Stimulated activated CD4-positive, alpha-beta T cell treated with anti-CD3 and anti-CD28 coated beads, Interleukin-4, amount 100 ng/mL, for 48 hours (primary cell): ENCODE results near the gene DHRS11.
A peak's percentile ranks its signal among the peaks of the same experiment; 100 is the strongest.

Experiments used
- DNase-seq, 2 donors: peaks; one replicate each; pipeline ENCODE4 v3.0.0-alpha.2; 2020; ENCODE audit warnings: low read depth in 2 of 2

The DHRS11 gene, protein sequence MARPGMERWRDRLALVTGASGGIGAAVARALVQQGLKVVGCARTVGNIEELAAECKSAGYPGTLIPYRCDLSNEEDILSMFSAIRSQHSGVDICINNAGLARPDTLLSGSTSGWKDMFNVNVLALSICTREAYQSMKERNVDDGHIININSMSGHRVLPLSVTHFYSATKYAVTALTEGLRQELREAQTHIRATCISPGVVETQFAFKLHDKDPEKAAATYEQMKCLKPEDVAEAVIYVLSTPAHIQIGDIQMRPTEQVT

DNA sequence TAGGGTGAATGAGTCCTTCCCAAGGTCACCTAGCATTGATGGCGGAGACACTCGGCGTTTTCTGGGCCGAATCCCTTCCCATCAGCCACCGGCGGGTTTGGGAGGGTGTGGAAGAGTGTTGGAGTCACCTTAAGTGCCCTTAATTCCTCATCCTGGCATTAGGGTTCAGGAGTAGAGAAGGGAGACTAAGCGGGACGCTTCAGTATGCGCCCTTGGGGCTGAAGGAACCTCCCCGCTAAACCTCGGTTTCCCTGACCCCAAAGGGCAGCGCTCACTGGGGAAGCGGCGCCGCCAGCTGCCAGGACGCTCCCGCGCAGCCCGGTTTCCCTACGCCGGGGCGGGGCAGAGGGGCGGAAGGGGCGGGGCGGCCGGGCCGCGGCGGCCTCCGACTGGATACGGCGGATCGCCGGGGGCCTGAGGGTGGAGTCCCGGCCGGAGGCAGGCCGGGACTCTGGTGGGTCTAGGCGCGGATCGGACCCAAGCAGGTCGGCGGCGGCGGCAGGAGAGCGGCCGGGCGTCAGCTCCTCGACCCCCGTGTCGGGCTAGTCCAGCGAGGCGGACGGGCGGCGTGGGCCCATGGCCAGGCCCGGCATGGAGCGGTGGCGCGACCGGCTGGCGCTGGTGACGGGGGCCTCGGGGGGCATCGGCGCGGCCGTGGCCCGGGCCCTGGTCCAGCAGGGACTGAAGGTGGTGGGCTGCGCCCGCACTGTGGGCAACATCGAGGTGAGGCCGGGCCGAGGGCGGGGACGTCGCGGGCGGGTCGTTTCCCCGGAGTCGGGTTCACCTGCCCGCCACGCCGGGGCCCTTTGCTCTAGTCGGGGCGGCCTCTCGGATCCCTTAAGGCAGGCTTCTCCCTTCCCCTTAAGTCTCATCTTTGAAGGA lies at the start of gene DHRS11:
TSS of gene DHRS11 (plus strand) at position 446 of the 882 bp plus-strand sequence. CDS start at position 577, 131 bp downstream.
- DNase-seq: peak; percentile 77 to 79

DNA sequence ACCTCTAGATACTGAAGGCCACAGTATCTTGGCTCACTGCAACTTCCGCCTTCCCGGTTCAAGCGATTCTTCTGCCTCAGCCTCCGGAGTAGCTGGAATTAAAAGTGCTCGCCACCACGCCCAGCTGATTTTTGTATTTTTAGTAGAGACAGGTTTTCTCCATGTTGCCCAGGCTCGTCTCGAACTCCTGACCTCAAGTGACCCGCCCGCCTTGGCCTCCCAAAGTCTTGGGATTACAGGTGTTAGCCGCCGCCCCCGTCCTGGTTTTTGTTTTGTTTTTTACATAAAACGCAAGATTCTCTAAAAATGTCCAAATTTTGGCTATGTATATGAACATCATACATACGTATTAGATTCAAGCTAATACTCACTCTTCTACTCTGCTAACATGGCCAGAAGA lies 48.9 kb upstream of the DHRS11 start:
- DNase-seq: no peak

DNA sequence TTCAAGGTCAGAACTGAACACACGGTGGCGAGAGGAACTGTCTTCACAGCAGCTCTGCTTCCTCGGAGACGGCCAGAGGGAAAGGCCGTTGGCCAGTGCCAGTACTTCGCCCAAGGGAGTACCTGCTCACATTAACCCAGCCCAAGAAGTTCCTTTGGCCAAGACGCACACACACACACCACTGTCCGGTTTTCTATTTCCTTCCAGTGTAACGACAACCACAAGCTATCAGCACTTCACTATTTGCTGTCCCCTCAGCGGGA lies 47.7 kb upstream of the DHRS11 start:
- peak in 1 of 2 donors; percentile 16 for DNase-seq

DNA sequence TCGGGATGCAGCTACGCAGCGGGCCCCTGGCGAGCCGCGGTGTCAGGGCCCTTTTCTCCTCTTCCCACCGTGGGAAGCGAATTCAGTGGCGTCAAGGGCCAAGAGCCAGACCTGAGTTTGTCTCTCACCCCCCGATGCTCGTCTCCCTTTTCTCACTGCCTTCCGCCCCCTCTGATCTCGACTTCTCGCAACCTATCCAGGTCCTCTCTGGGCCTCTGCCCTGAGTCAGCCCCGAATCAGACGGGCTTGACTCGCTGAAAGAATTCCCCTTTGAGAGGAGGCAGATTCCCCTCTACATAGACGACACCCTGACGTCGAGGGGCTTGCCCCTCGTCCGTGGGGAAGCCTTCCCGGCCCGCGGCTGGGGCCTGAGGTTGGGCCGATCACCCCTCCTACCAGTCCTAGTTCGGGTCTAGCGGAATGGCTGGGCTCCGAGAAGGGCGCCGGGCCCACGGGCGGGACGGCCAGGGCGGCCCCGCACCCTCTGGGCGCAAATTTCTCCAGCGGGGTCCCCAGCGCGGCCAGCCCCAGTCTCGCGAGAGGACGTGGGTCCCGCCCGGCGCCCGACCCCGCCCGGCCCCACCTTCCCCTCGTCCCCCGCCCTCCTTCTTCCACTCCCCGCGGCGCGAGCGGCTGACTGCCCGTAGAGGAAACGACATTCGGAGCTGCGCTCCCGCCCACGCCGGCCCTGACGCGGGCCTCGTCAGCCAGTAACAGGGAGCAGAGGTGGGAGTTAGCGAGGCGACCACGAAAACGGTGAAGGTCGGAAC lies 47.2 kb upstream of the DHRS11 start, which contains the start of gene GGNBP2:
TSS of gene GGNBP2 (plus strand) at position 613 of the 770 bp plus-strand sequence. CDS start 806 bp downstream, outside the sequence.
- DNase-seq: peak; percentile 86 to 95

DNA sequence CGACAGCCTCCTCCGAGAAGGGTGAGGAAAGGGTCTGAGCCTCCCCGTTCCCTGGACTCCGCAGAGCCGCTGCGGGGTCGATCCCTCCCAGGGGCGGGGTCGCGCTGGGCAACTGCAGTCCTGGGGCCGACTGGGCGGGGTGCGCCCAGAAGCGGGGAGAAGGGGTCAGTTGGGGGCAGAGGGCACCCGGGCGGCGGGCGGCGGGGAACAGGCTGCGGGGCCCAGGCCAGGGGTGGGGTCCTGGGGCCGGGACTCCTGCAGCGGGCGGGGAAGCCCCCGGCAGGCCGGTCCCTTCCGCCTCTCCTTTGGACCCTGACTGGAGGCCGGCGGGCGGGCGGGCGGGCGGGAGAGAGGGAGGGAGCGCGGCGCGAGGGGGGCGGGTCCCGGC lies 46.6 kb upstream of the DHRS11 start:
- no peak for DNase-seq

DNA sequence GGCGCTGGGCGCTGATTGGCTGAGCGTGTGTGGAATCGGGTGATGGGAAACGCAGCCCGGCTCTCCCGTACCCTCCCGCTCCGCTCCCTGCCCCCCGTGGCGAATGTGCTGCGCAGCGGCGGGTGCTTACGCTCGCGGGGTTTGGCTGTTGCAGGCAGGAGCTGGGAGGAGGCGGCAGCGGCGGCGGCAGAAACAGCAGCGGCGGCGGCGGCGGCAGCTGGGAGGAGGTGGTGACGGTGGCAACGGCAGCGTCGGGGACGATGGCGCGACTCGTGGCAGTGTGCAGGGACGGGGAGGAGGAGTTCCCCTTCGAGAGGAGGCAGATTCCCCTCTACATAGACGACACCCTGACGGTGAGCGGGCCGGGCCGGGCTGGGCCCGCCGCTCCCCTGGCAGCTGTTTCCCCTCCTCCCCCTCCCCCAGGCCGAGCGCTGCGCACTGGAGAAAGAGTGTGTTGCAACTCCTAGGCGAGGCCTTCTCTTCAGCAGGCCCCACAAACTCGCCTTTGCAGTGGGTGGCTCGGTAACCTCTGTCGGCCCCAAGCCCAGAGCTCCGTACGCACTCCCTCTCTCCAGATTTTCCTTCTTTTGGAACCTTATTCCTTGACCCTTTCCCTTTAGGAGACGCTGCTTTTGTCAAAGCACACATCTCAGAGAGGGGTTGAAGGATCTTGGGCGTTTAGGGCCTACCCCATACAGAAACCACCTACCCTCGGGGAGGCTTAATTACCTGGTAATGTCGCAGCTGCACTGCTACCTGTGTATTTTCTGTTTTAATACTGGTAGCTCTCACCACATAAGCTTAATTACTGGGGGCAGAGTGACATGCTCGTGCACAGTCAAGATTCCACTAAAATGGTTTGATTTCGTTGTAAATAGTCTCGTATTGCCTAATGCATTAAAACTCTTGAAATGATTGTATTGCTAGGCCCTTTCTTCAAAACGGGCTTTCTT lies 45.9 kb upstream of the DHRS11 start:
- DNase-seq: peak; percentile 95

DNA sequence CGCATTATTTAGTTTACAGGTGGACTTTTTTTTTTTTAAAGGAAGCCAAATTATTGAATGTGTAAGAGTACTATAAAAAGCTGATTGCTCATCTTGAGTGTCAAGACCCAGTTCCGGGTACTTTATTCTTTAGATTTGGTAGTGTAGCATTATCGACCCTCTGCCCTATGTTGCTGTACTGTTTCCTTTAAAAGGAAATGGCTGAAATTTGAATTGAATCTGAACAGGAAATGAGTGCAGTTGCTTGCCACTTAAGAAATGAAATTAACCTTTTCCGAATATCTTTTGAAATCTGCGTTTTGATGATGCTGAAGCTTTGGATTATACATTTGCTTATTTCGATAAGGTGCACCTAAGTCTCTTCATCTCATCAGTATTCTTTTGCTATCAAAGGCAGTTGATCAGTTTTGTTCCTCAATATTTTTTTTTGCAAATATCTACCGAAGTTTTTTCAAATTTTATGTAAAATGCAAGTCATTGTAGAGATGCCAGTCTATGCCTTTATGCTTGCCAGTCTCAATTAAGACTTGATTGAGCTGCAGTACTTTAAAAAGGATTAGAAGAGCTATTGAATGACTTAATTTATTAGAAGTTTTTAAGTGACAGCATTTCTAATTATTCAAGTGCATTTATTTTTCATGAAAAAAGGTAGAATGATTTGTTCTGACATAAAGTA lies 45.1 kb upstream of the DHRS11 start:
- no peak for DNase-seq

DNA sequence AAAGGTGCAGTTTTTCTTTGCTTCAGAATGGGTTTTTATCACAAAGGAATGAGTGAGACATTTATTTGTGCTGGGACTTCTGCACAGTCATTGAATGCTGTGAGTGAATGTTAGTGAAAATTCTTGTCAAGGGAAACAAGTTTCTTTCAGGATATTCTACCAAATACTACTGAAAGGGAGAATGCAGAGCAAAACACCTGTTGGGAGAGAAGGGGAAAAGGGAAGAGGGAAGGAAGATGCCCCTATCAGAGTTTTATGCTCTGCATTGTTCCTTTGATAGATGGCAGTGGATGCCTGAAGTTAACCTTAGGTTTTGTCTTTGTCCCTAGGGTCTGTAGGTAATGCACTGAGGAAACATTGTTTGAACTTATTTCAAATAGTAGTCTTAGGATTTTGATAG lies 43.9 kb upstream of the DHRS11 start:
- DNase-seq: no peak

DNA sequence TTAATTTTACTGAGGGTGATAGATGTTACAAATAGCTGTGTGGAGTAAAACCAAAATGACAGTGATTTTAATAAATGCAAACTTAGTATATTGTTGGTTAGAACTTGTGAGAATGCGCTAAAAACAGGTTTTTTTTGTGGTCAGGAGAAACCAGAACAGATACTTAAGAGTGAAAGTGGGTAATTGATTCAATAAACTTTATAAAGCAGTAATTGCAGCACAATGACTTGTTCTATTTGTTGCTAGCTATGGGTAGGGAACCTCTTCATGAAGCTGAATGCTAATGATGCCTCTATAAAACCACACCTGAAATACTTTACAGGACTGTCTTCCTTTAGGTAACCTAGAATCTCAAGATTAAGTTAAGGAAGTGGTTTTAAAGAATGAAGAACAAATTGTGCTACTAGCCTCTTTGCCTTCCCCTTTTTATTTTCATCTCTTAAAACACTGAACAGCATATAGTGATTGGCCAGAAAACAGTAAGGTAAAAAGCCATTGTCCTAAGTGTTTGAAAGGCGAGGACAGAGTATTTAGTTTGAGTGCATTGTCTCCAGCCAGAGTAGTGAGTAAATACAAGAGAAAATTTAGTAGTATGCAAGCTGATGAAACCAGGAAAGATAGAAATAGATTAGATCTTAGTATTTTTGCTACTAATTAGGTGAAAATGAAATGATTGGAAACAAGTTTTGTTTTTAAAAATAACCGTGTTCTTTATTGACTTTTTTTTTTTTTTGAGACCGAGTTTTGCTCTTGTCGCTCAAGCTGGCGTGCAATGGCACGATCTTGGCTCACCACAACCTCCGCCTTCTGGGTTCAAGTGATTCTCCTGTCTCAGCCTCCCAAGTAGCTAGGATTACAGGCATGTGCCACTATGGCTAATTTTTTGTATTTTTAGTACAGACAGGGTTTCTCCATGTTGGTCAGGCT lies 40.9 kb upstream of the DHRS11 start:
- DNase-seq: no peak

DNA sequence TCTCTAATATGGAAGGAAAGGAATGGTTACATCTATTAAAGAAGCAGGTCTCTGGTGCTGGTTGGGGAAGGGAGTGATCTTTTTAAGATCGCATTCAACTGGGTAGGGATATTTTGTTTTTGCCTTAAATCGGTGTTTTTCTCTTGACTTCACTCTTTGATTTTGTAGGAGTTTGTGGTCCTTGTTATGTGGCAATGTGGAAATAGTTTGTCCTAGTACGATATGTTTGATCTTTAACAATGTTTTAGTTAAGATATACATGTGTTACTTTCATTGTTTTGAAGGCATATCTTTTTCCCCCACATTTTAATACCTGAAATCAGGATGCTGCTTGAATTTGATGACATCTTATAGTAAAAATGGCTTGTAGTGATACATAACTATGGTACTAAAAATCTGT lies 38.2 kb upstream of the DHRS11 start:
- no peak for DNase-seq

DNA sequence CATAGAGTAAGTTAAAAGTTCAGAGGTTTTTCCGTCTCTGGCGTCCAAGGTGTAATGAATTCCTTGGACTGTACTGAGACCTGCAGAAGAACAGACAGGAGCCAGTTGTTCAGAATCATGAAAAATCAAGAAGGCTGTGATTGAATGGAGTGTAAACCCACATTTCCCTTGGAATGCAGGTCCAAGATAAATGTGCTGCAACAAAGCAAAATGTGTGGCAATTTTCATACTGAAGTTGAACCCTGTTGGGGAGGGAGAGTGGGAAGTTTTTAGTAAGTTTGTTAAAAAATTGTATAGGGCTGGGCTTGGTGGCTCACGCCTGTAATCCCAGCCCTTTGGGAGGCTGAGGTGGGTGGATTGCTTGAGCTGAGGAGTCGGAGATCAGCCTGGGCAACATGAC lies 25.6 kb upstream of the DHRS11 start:
- DNase-seq: no peak

DNA sequence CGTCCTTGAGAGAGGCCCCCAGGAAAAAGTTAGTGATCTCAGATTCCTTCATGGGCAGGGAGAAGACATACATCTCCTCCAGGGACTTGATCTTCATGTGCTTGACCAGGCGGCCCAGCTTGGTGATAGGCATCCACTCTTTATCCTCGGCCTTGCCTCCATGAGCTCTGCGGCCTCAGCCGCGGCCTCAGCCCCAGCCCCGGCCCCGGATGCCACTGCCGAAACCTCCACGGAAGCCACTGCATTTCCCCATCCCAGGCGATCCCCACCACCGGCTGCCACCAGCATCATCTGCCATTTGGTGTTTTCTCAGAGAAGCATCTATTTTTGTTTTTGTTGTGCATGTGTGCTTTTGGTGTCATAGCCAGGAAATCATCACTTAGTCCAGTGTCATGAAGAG lies 16.7 kb upstream of the DHRS11 start:
- no peak for DNase-seq

DNA sequence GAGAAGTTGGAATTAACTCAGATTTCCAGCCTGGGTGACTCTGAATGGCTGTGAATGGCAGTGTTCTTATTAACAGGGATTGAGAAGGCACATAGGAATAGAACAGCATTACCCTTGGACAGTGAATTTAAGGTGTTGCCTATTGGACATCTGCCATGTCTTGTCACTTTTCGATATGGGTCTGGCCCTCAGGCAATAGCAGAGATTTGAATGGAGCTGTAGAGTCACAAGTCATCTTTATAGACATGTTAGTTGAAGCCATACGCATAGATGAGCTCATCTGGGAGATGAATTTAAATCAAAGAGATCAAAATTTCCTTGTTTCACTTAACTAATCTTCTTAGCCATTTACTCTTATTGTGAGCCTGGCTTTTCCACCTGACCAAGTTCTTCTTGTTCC lies 14.9 kb upstream of the DHRS11 start:
- no peak for DNase-seq

DNA sequence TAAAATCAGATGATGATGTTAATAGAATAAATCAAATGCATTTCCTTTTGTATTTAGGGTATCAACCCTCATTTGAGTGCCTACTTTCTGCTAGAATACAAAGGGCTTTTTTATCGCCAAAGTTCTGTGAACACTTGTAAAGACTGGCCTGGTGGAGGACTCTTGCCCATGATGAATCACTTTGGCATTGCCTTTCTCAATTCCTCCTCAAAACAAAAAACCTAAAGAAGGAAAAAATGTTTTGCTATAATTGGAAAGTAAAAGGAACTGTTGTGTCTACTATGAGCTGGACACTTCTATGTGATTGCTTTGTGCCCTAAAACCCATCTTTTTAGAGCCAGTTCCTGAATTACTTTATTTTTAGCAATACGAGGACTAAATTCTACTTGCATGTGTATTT lies 13.0 kb upstream of the DHRS11 start:
- no peak for DNase-seq

DNA sequence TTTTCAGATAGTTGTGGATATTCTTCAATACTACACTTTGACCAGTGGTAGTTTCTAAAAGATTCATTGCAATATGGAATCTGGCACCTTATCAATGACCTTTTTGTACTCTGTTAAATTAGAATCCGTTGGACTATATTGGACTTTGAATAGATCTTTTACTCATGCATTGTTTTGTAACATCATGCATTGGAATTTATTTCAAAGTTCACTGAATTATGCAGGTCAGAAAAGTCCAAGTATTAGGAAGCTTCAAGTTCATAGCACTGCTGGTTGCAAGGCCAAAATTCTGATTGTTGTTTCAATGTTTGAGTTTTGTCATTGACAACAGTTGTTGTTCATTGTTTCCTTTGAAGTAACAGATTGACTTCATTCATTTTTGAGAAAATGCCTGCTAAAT lies 7.9 kb upstream of the DHRS11 start:
- no peak for DNase-seq

DNA sequence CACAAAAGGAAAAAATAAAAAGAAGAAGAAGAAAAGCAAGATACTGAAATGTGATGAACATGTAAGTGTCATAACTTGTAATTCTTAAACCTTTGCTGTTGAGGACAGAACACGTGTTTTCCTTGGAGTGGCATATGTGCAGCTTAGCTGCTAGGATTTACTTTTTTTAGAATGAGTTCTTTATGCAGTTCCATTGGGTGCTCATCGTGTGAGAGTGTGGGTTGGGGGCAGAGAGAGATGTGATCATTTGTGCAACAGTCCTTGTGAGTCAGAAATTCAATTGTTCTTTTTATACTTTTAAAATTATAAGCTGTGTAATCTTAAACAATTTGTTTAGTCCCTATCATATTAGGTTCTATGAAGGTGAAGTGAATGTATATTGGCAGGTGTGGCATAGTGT lies 5.5 kb upstream of the DHRS11 start:
- DNase-seq: no peak

DNA sequence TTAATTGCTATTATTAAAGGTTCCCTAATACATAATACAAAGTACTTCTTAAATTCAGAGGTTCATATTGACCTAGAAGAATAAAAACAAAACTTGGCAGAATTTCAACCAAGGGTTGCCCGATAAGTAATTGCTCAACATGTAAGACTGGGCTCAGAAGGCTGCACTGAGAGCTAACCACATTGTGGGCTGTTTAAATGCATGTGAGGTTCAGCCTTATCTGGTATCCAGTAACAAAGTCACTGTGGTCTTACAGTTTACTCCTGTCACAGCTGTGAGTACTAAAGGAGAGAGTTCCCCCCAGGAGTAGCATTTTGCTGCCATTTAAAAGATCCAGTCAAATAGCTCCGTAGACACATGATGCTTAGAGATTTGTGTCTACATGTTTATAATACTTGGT lies 1.6 kb upstream of the DHRS11 start:
- DNase-seq: no peak

DNA sequence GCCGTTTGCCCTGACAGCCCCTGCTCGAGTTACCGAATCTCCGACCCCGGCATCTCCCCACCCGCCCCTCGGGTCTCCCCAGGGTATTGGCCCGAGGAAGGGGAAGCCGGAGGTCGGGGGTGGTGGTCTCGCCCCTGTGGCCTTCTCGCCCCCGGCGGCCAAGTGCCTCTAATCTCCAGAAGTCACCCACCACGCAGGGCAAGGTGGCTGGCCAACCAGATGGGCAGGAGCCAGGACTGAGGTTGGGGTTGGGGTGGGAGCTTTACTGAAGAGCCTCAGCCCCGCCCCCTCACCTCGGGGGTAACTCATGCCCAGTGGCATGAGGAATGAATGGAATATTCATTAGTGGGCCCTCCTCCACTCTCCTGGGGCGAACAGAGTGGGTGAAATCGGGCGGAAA lies 637 bp downstream of the DHRS11 start:
- no peak for DNase-seq

DNA sequence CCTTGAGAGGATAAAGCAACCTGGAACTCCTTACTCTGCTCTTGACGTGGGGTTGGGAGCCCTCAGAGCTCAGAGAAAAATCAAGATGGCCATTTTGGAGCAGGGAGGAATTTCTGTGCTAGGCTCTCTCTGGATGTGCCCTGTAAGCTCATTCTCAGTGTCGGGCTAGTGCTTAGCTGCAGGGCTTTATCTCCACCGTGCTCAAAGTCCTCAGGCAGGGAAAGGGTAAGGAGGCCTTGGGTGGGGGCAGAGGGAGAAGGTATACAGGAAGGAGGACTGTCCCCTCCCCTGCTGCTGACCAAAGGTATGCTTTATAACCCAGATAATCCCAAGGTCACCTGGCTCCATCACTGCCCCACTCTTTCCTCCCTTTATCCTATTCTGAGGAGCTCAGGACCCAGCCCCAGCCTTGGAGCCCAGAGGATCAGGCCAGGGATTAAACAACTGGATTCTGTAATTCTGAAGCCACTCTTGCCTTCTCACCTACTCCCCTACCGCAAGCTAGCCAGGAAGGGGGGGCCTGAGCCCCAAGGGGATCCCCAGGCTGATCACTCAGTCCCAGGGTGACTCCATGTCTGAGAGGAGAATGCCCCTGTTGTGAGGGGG lies 1.1 kb downstream of the DHRS11 start:
- DNase-seq: no peak
